H1 (cell line): ENCODE data around the gene GRK6. TPM values are rescaled to one million over a fixed set of nuclear protein-coding genes. Genes with fewer than 3 reads are reported as not detected.

ENCODE experiments used
- CTCF ChIA-PET: fragments of 300-600 bp; sonication (Branson Sonifier 250); formaldehyde crosslinking; loops from one replicate; lab custom pipeline; 2021; ENCODE audit not compliant: partially characterized antibody; lab: Charles Lee
- POLR2A ChIA-PET: fragments of 300-600 bp; sonication (Branson Sonifier 250); formaldehyde crosslinking; loops from one replicate; lab custom pipeline; 2021; ENCODE audit warnings: inconsistent platforms; ENCODE audit not compliant: partially characterized antibody; lab: Charles Lee
- DNase-seq, 2 experiments: peaks; one replicate each; pipeline versions ENCODE4 v3.0.0 to v3.0.0-alpha.2; 2010 to 2022; ENCODE audit warnings: low spot score in 2 of 2, low read depth in 1 of 2, mixed read lengths in 1 of 2
- FAIRE-seq: peaks from 2 replicates; lab custom pipeline; 2011; peaks lifted over from hg19 to GRCh38; lab: Jason Lieb, UNC
- H2AFZ ChIP-seq: 2 replicates; pipeline ENCODE4 v1.8.1; 2012; ENCODE audit warnings: low read length, inconsistent platforms
- H2AK5ac ChIP-seq: 2 replicates; pipeline ENCODE4 v1.6.1; 2013; ENCODE audit warnings: low read depth, low read length
- H2BK120ac ChIP-seq: replicated peaks from 2 replicates; pipeline ENCODE3; 2013; ENCODE audit warnings: low read depth, low read length, inconsistent platforms
- H2BK12ac ChIP-seq: 2 replicates; pipeline ENCODE4 v1.6.1; 2013; ENCODE audit warnings: low read depth, low read length
- H2BK15ac ChIP-seq: 2 replicates; pipeline ENCODE4 v1.6.1; 2013; ENCODE audit warnings: low read length
- H2BK20ac ChIP-seq: 2 replicates; pipeline ENCODE4 v1.6.1; 2013; ENCODE audit warnings: low read length
- H2BK5ac ChIP-seq: 2 replicates; pipeline ENCODE4 v1.6.1; 2013; ENCODE audit warnings: low read depth, low read length
- H3K14ac ChIP-seq: 2 replicates; pipeline ENCODE4 v1.6.1; 2013; ENCODE audit warnings: inconsistent platforms; ENCODE audit not compliant: insufficient read length
- H3K18ac ChIP-seq: 2 replicates; pipeline ENCODE4 v1.6.1; 2013; ENCODE audit warnings: low read length; ENCODE audit errors: extremely low read depth
- H3K23ac ChIP-seq: 2 replicates; pipeline ENCODE4 v1.6.1; 2013; ENCODE audit warnings: inconsistent platforms; ENCODE audit not compliant: insufficient read length
- H3K23me2 ChIP-seq: 2 replicates; pipeline ENCODE4 v1.6.1; 2013; ENCODE audit warnings: low read depth, low read length
- H3K27ac ChIP-seq: 2 replicates; pipeline ENCODE4 v1.6.1; 2011; ENCODE audit warnings: low read depth, low read length, inconsistent platforms
- H3K27me3 ChIP-seq, 4 experiments: replicated peaks in 1 of 4; 1 replicate in 1 of 4; 2 replicates in 3 of 4; pipeline versions ENCODE4 v1.6.1 to v1.8.1; 2011 to 2013; ENCODE audit warnings: low read length in 3 of 4, mild to moderate bottlenecking in 3 of 4, inconsistent platforms in 2 of 4, mixed read lengths in 2 of 4, moderate library complexity in 1 of 4; ENCODE audit not compliant: control insufficient read depth in 3 of 4, insufficient read depth in 3 of 4; ENCODE audit errors: extremely low read depth in 1 of 4
- H3K36me3 ChIP-seq, 4 experiments: 2 replicates each; pipeline versions ENCODE4 v1.6.1 to v1.8.1; 2011 to 2013; ENCODE audit warnings: mild to moderate bottlenecking in 4 of 4, low read length in 3 of 4, moderate library complexity in 2 of 4, control low read depth in 1 of 4, inconsistent platforms in 1 of 4; ENCODE audit not compliant: insufficient read depth in 4 of 4, control insufficient read depth in 2 of 4
- H3K4ac ChIP-seq: replicated peaks from 2 replicates; pipeline ENCODE3; 2013; ENCODE audit warnings: low read length, low read depth, mixed read lengths, inconsistent platforms; ENCODE audit not compliant: insufficient read length
- H3K4me1 ChIP-seq, 4 experiments: replicated peaks in 1 of 4; 1 replicate in 1 of 4; 2 replicates in 3 of 4; pipeline versions ENCODE4 v1.6.1 to v1.8.1; 2011 to 2013; ENCODE audit warnings: low read length in 3 of 4, inconsistent platforms in 2 of 4, mixed read lengths in 1 of 4; ENCODE audit not compliant: insufficient read depth in 4 of 4, control insufficient read depth in 3 of 4
- H3K4me2 ChIP-seq, 2 experiments: 2 replicates each; pipeline versions ENCODE4 v1.6.1 to v1.8.1; 2011 to 2013; ENCODE audit warnings: low read depth in 2 of 2, low read length in 2 of 2, control low read depth in 1 of 2, inconsistent platforms in 1 of 2, mild to moderate bottlenecking in 1 of 2; ENCODE audit not compliant: insufficient read depth in 1 of 2
- H3K4me3 ChIP-seq, 4 experiments: fragments of 200-600, 300-600 bp in 1 of 4; sonication (generic), shearing (Covaris generic), sonication (Bioruptor Twin) in 1 of 4; 2 replicates each; pipeline versions ENCODE4 v1.5.1 to v1.8.1; 2011 to 2016; ENCODE audit warnings: low read length in 4 of 4, low read depth in 3 of 4, control low read depth in 2 of 4, inconsistent platforms in 2 of 4, mild to moderate bottlenecking in 2 of 4, mixed read lengths in 1 of 4, moderate library complexity in 1 of 4; ENCODE audit not compliant: insufficient read depth in 2 of 4; ENCODE audit errors: extremely low read depth in 1 of 4
- H3K56ac ChIP-seq: replicated peaks from 2 replicates; pipeline ENCODE3; 2013; ENCODE audit warnings: low read depth, mild to moderate bottlenecking, mixed read lengths, low read length, inconsistent platforms; ENCODE audit not compliant: insufficient read length
- H3K79me1 ChIP-seq: 2 replicates; pipeline ENCODE4 v1.6.1; 2013; ENCODE audit warnings: low read depth, low read length, control low read depth
- H3K79me2 ChIP-seq, 2 experiments: 2 replicates each; pipeline versions ENCODE4 v1.6.1 to v1.8.1; 2012 to 2013; ENCODE audit warnings: low read length in 2 of 2, mild to moderate bottlenecking in 2 of 2, inconsistent platforms in 1 of 2; ENCODE audit not compliant: insufficient read depth in 2 of 2, control insufficient read depth in 1 of 2
- H3K9ac ChIP-seq, 4 experiments: replicated peaks in 1 of 4; 1 replicate in 1 of 4; 2 replicates in 3 of 4; pipeline versions ENCODE4 v1.6.1 to v1.8.1; 2011 to 2013; ENCODE audit warnings: low read depth in 3 of 4, low read length in 3 of 4, control low read depth in 2 of 4, mild to moderate bottlenecking in 2 of 4, moderate library complexity in 2 of 4, inconsistent platforms in 1 of 4; ENCODE audit errors: extremely low read depth in 1 of 4
- H3K9me3 ChIP-seq, 2 experiments: 2 replicates each; pipeline versions ENCODE4 v1.6.1 to v1.8.1; 2012 to 2013; ENCODE audit warnings: mild to moderate bottlenecking in 2 of 2, moderate library complexity in 2 of 2, control low read depth in 1 of 2, inconsistent platforms in 1 of 2, low read depth in 1 of 2, low read length in 1 of 2, mixed read lengths in 1 of 2; ENCODE audit not compliant: insufficient read depth in 2 of 2
- H4K20me1 ChIP-seq, 2 experiments: replicated peaks in 1 of 2; 2 replicates each; pipeline versions ENCODE3 to v1.8.1; 2011 to 2013; ENCODE audit warnings: inconsistent platforms in 2 of 2, low read length in 2 of 2, mild to moderate bottlenecking in 1 of 2; ENCODE audit not compliant: insufficient read depth in 2 of 2, control insufficient read depth in 1 of 2
- H4K5ac ChIP-seq: 2 replicates; pipeline ENCODE4 v1.6.1; 2013; ENCODE audit warnings: low read length, low read depth, mixed read lengths, inconsistent platforms; ENCODE audit not compliant: insufficient read length
- H4K8ac ChIP-seq: 2 replicates; pipeline ENCODE4 v1.8.0; 2013; ENCODE audit warnings: mild to moderate bottlenecking, moderate library complexity, low read length, inconsistent platforms; ENCODE audit not compliant: insufficient read depth; ENCODE audit errors: extremely low read depth
- H4K91ac ChIP-seq: replicated peaks from 2 replicates; pipeline ENCODE3; 2013; ENCODE audit warnings: low read length, mixed read lengths, inconsistent platforms; ENCODE audit not compliant: insufficient read length
- CHD1 ChIP-seq: IDR thresholded peaks from 2 replicates; pipeline ENCODE4 v1.6.1; 2012; ENCODE audit warnings: low read depth, low read length, improper control_type of control experiment
- RXRA ChIP-seq: IDR thresholded peaks from 2 replicates; pipeline ENCODE4 v1.6.1; 2011; ENCODE audit warnings: low read depth, mild to moderate bottlenecking, low read length, moderate library complexity; ENCODE audit not compliant: insufficient read depth
- WGBS, 2 experiments: shearing (Covaris generic) in 1 of 2; methylation state at CpG; one replicate each; pipeline versions ENCODE4 v1.1.6 to v1.1.7; 2013 to 2015; ENCODE audit warnings: low lambda C conversion rate in 2 of 2, mixed read lengths in 2 of 2, inconsistent platforms in 1 of 2, low coverage in 1 of 2, missing lambda C conversion rate in 1 of 2; ENCODE audit not compliant: insufficient replicate concordance in 2 of 2, insufficient coverage in 1 of 2, insufficient read length in 1 of 2; ENCODE audit errors: extremely low coverage in 1 of 2, missing lambda C conversion rate in 1 of 2; 5-methylcytosine and 5-hydroxymethylcytosine counted together
- polyA plus RNA-seq, 7 experiments: library from polyadenylated mRNA; depleted of rRNA in 3 of 7; stranded (reverse) in 5 of 7; unstranded in 2 of 7; fragments of >200 nt in 5 of 7; fragments of 200-250 nt in 2 of 7; gene quantifications; 1 replicate in 5 of 7; 2 replicates in 1 of 7; 4 replicates in 1 of 7; pipeline versions ENCODE4 v1.2.1 to v1.2.3, GENCODE V29; 2011 to 2013; ENCODE audit warnings: missing spikeins in 2 of 7, mixed read lengths in 2 of 7
- total RNA-seq: library from RNA; stranded (reverse); fragmentation: NEBNext Ultra II Directional; extraction: Animal tissue kit (Norgen Biotek cat#: 25700); gene quantifications from 2 replicates; pipeline ENCODE4 v1.2.1, GENCODE V29; 2021

The GRK6 gene
- total and polyA plus RNA-seq, 2 of the 8 experiments (the other 6 are each of a cell fraction or from before 2014, with no cell fraction given) = 31.8 to 57.8 TPM

DNA sequence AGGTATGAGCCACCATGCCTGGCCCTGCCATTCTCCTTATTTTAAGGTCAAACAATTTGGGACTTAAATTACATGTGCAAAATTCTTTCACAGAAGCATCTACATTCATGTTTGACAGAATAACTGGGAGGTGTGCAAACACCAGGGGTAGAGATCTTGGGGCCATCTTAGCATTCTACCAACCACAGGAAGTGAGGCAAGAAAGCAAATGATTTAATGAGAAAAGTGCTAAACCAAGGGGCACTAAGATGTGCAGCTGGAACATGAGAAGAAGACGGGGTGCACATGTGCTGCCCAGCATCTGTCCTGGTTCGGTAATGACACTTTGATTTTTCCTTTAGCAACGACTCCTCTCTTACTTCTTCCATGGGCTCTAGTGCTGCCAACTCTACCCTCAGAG lies 15.9 kb upstream of the GRK6 start:
- Histone ChIP-seq H3K36me3 (no peaks in the 10 kb centered on the region), H4K8ac (no peak overlapping the region), H3K23ac (no peak overlapping the region), H3K4me2 (no peak overlapping the region), H3K4me1 (no peaks in the 10 kb centered on the region; a peak in 1 of 7 replicates), H2AK5ac (no peak overlapping the region), H3K79me1 (no peaks in the 10 kb centered on the region), H2AFZ (no peak overlapping the region), H3K27ac (no peak overlapping the region), H3K23me2 (no peaks in the 10 kb centered on the region), H3K4me3 (no peak overlapping the region), H4K91ac (no peak overlapping the region), H3K4ac (no peak overlapping the region), H4K20me1 (no peaks in the 10 kb centered on the region), H4K5ac (no peak overlapping the region), H3K79me2 (no peaks in the 10 kb centered on the region), H3K27me3 (peaks cover under 1 to 29% (median 6%) of the 10 kb centered on the region in 4 experiments; a peak in 6 of 7 replicates), H3K18ac (no peak overlapping the region), H3K56ac (no peak overlapping the region), H2BK12ac (no peak overlapping the region), H2BK20ac (no peak overlapping the region), H3K9ac (no peak overlapping the region), H3K9me3 (no peaks in the 10 kb centered on the region), H2BK5ac (no peak overlapping the region), H2BK15ac (no peak overlapping the region), H3K14ac (no peak overlapping the region), H2BK120ac (no peak overlapping the region)
- 91% methylated on average over 3 of the region's 3 CpGs; no CpG with 5 or more reads in 1 of the 2 experiments for WGBS, 2 experiments
- ChIA-PET CTCF (interaction anchor here (1.3 to 2.8 kb wide), 2 partner anchors 13 to 20 kb away, joined by 3 to 11 read pairs; no protein-coding TSS in a partner anchor), POLR2A (interaction anchor here (2.4 kb wide), 1 partner anchor 16 kb away, joined by 6 read pairs; the partner anchor contains the start of gene GRK6)
- no peak for DNase-seq
- TF ChIP-seq RXRA = no peak
- TF ChIP-seq CHD1 = no peak
- FAIRE-seq = no peak
